Astrocyte of the cerebellum (primary cell): ENCODE results near the gene TENT5A.

Source experiments
- DNase-seq: peaks from one replicate; pipeline ENCODE4 v3.0.0-alpha.2; 2011; ENCODE audit warnings: low read depth
- H3K4me3 ChIP-seq: 2 replicates; pipeline ENCODE4 v1.5.1; 2011; ENCODE audit warnings: mild to moderate bottlenecking, low read depth, low read length, moderate library complexity
- in situ Hi-C: cut with HindIII; loops from 2 replicates; pipeline ENCODE4 v1.10.0; 2017; ENCODE audit warnings: low sequenced_read_pairs
- TF ChIP-seq, protein P1 (sequence below): IDR thresholded peaks from 2 replicates; pipeline ENCODE4 v1.5.1; 2012; ENCODE audit warnings: low read length, low read depth, moderate library complexity, mild to moderate bottlenecking; ENCODE audit errors: missing control alignments

TENT5A gene

GRCh38 chr6:81739230-81740195 lies 13.0 kb downstream of the TENT5A start:
- TF ChIP-seq, protein P1, sequence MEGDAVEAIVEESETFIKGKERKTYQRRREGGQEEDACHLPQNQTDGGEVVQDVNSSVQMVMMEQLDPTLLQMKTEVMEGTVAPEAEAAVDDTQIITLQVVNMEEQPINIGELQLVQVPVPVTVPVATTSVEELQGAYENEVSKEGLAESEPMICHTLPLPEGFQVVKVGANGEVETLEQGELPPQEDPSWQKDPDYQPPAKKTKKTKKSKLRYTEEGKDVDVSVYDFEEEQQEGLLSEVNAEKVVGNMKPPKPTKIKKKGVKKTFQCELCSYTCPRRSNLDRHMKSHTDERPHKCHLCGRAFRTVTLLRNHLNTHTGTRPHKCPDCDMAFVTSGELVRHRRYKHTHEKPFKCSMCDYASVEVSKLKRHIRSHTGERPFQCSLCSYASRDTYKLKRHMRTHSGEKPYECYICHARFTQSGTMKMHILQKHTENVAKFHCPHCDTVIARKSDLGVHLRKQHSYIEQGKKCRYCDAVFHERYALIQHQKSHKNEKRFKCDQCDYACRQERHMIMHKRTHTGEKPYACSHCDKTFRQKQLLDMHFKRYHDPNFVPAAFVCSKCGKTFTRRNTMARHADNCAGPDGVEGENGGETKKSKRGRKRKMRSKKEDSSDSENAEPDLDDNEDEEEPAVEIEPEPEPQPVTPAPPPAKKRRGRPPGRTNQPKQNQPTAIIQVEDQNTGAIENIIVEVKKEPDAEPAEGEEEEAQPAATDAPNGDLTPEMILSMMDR, result no peak
- no peak overlapping the region for H3K4me3 ChIP-seq
- in situ Hi-C loops, result no loop called here
- DNase-seq, result no peak

DNA sequence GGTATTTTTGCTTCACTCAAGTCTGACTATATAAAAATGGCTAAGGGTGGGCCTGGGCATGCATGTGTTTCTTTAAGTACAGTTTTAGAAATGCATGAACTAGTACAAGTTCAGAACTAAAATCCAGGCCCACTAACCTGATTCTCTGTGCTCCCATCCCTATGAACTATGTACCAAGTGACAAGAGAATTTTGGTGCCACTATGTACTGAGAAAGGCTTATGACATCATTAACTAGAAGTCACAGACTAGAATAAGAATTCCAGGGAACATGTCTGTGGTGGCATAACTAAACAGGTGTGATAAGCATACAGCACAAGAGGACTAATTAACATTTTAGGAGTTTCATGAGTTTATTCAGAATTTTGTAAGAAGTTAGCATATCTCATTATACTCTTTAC lies 16.1 kb downstream of the TENT5A start:
- H3K4me3 ChIP-seq, result no peak overlapping the region
- no peak for DNase-seq
- TF ChIP-seq, protein P1, result no peak
- in situ Hi-C loops, result no loop called here

DNA sequence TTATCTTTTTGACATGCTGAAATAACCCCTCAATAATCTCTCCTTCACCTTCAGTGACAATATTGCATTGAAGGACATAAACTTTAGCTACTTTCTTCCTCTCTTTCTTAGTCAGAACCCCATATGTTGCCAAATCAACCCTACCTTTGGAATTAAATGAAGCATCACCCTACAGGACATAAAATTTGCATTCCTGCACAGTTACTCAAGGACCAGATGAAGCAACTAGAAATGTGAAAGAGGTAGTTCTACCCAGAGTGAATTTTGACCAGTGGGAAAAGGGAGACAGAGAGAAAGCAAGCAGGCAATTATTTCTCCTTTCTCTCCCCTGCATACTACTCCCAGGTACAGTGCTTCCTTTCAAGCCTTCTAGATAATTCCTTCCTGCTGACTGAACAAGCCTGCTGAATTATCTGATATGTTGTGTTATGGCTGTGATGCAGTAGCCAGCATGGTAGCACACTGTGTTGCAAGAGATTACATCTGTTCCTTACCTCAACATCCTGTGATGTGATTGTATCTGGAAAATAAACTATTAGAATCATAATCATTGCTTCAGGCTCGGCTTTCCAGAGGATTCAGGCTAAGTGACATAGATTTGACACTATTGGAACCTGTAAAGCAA lies 16.6 kb downstream of the TENT5A start:
- no peak for DNase-seq
- TF ChIP-seq, protein P1, result no peak
- in situ Hi-C loops, result no loop called here

DNA sequence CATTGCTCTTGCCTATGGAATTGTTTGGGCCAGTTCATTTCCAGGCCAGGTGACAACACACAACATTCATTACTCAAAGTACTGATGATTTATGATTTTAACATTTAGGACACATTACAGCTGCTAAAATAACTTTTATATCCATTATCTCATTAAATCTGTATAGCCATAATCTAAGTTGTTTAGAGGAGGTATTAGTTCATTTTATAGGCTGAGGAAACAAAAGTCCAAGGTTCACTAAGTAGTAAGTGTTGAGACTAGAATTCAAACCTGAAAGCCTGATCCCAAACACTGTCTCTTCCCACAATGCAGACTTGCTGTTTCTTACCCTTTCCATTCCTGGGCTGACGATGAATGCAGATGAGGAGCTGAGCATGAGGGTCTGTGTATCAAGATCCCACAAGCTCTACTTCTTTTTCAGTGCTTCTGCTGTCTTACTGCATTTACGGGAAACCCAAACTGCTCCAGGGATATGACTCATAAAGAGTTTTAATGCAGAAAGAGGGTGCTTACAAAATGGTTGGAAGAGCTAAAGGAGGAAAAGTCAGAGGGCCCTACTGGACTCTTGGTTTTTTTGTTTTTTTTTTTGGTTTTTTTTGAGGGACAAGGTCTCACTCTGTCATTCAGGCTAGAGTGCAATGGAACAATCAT lies 17.9 kb downstream of the TENT5A start:
- in situ Hi-C loops, result no loop called here
- TF ChIP-seq, protein P1, result no peak
- DNase-seq, result no peak

More for the DNA sequence above, 16.6 kb downstream of the TENT5A start:
- no peak overlapping the region for H3K4me3 ChIP-seq

GRCh38 chr6:81734081-81734480 lies 18.4 kb downstream of the TENT5A start:
- in situ Hi-C loops, result no loop called here
- TF ChIP-seq, protein P1, result no peak
- H3K4me3 ChIP-seq, result no peak overlapping the region
- no peak for DNase-seq

More for the DNA sequence above, 17.9 kb downstream of the TENT5A start:
- H3K4me3 ChIP-seq, result no peak overlapping the region

- in situ Hi-C loops, result no loop called here
- H3K4me3 ChIP-seq, result no peak overlapping the region
- TF ChIP-seq, protein P1, result no peak
- DNase-seq, result no peak
Measured at GRCh38 chr6:81731814-81732213, 20.7 kb downstream of the TENT5A start.
